ENCODE measurements around the gene TLR1.
A peak's percentile ranks its signal among the peaks of the same experiment; 100 is the strongest.
"Not testable (repeated sequence)": the region's sequence is repeated elsewhere in the genome, so short reads cannot be mapped to it uniquely, and the experiment has no call there.

The TLR1 gene

DNA sequence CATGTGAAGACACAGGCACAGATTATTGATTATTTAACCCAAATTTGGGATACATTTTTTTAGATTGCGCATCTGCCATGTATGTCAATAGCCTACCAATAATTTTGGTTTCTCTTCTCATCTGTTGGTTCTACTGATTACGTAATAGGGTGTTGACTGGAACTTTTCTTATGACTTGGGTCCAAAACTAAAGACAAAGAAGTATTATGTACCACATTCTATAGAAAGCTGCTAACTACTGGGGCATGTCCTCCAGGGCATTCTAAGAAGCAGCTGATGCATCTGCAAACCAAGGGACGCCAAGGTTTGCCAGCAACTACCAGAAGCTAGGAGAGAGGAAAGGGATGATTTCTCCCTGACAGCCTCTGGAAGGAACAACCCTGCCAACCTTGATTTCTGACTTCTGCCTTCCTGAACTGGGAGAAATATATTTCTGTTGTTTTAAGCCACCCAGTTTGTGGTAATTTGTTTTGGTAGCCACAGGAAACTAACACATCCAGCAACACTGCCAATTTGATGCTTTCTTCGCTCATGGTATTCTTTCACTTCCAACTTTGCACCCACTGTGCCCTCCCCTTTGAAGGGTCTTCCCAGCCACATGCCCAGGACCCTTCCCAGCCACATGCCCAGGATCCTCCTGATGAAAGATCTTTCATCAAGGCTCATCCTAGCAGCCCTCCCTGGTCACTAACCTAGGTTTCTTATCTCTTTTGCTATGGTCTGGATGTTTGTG, 15.9 kb upstream of the TLR1 start:
- H3K27ac Mint-ChIP-seq: no peak overlapping the region
- H3K9me3 Mint-ChIP-seq: peaks cover 28% of the 10 kb centered on the region

DNA sequence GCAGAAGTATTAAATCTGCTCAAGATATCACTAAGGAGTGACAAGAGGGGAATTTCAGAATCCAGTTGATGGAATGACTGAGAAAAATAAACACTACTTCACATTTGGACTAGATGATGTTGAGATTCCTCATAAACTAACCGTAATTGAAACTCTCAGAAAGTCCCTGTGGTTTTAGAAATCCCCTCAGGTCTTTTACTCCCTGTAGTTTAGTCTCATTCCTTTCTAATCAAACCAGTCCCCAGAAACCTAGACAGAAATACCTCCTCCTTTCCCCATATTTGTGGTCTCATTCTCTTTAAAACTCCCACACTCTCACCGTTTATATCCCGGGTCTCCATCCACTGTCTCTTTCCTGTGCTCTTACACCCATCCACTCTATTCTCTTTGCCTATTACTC, 15.0 kb upstream of the TLR1 start:
- peaks cover 46% of the 10 kb centered on the region for H3K4me1 Mint-ChIP-seq (ENCODE audit: low read depth)
- peak overlapping the region; percentile 5 for H3K27ac Mint-ChIP-seq
- peaks cover 22% of the 10 kb centered on the region for H3K36me3 Mint-ChIP-seq (ENCODE audit: low read depth)

More for the DNA sequence above, 15.9 kb upstream of the TLR1 start:
- H3K4me3 Mint-ChIP-seq: no peak overlapping the region
- H3K27me3 Mint-ChIP-seq: no peaks in the 10 kb centered on the region
- H3K36me3 Mint-ChIP-seq (ENCODE audit: low read depth): peaks cover 31% of the 10 kb centered on the region
- intact Hi-C loops (cut with micrococcal nuclease): no loop called here
- H3K4me1 Mint-ChIP-seq (ENCODE audit: low read depth): peaks cover 36% of the 10 kb centered on the region

DNA sequence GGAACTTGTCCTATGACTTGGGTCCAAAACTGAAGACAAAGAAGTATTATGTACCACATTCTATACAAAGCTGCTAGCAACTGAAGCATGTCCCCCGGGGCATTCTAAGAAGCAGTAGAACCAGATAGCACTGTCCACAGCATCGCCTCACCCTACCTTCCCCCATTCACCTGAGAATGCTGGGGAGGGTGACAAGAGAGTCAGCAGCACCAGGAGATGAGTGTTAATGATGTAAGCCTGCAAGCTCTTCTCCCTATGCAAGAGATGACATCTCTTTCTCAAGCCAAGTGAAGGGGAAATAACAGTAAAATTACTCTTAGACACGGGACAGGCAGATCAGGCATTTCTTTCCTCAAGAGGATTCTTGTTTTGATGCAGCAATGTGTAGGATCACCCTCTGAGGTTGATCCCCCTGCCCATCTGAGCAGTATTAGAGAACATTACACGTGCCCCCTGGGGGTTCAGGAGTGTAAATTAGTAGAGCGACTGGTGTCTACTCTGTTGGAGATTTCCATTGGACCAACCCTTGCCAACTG, 13.9 kb upstream of the TLR1 start:
- intact Hi-C loops (cut with micrococcal nuclease): loop anchor here (5.0 kb wide), 1 partner anchor 39 kb away; the partner anchor contains the start of gene TLR6
- H3K9me3 Mint-ChIP-seq: peaks cover 12% of the 10 kb centered on the region
- peaks cover 11% of the 10 kb centered on the region for H3K36me3 Mint-ChIP-seq (ENCODE audit: low read depth)

More for the DNA sequence above, 15.0 kb upstream of the TLR1 start:
- H3K4me3 Mint-ChIP-seq: no peak overlapping the region
- H3K27me3 Mint-ChIP-seq: no peaks in the 10 kb centered on the region
- peaks cover 23% of the 10 kb centered on the region for H3K9me3 Mint-ChIP-seq
- intact Hi-C loops (cut with micrococcal nuclease): loop anchor here (5.0 kb wide), 1 partner anchor 38 kb away; the partner anchor contains the start of gene TLR6

DNA sequence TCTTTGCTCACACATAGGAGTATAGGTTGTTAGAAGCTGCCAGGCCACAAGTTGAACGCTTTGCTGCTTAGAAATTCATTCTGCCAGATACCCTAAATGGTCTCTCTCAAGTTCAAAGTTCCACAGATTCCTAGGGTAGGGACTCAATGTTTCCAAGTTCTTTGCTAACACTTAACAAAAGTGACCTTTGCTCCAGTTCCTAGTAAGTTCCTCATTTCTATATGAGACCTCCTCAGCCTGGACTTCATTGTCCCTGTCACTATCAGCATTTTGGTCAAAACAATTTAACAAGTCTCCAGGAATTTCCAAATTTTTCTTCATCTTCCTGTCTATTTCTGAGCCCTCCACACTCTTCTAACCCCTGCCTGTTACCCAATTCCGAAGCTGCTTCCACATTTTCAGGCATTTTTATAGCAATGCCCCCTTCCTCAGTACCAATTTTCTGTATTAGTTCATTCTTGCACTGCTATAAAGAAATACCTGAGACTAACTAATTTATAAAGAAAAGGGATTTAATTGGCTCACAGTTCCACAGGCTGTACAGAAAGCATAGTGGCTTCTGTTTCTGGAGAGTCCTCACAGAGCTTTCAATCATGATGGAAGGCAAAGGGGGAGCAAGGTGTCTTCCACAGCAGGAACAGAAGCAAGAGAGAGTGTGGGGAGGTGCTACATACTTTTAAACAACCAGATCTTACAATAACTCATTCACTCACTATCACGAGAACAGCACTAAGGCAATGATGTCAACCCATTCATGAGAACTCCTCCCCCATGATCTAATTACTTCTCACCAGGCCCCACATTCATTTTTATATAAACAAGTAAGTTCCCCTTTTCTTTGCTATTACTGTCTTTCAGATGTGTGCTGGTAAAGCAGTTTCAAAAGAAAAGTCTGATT, 11.5 kb upstream of the TLR1 start:
- Mint-ChIP-seq H3K4me1 (ENCODE audit: low read depth) (peaks cover 68% of the 10 kb centered on the region), H3K4me3 (peak overlapping the region; percentile 27), H3K36me3 (ENCODE audit: low read depth) (no peaks in the 10 kb centered on the region), H3K9me3 (no peaks in the 10 kb centered on the region), H3K27me3 (no peaks in the 10 kb centered on the region), H3K27ac (peak overlapping the region; percentile 79)
- intact Hi-C loops (cut with micrococcal nuclease): loop anchor here (1.0 to 5.0 kb wide), 2 partner anchors 11 to 41 kb away; partner anchors contain the start of gene TLR6

More for the DNA sequence above, 13.9 kb upstream of the TLR1 start:
- Mint-ChIP-seq H3K27me3 (no peaks in the 10 kb centered on the region), H3K4me1 (ENCODE audit: low read depth) (peaks cover 54% of the 10 kb centered on the region), H3K4me3 (no peak overlapping the region), H3K27ac (no peak overlapping the region)

DNA sequence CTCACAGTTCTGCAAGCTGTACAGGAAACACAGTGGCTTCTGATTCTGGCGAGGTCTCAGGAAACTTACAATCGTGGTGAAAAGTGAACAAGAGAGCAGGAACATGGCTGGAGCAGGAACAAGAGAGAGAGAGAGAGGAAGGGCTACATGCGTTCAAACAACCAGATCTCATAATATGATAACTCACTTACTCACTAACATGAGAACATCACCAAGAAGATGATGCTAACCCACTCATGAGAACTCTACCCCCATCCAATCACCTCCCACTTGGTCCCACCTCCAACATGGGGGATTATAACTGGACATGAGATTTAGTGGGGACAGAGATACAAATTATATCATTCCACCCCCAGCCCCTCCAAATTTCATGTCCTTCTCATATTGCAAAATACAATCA, 9.8 kb upstream of the TLR1 start:
- H3K27ac Mint-ChIP-seq: no peak overlapping the region
- H3K27me3 Mint-ChIP-seq: no peaks in the 10 kb centered on the region
- H3K4me1 Mint-ChIP-seq (ENCODE audit: low read depth): peaks cover 69% of the 10 kb centered on the region
- intact Hi-C loops (cut with micrococcal nuclease): no loop called here
- no peak overlapping the region for H3K4me3 Mint-ChIP-seq
- H3K36me3 Mint-ChIP-seq (ENCODE audit: low read depth): no peaks in the 10 kb centered on the region
- H3K9me3 Mint-ChIP-seq: no peaks in the 10 kb centered on the region

DNA sequence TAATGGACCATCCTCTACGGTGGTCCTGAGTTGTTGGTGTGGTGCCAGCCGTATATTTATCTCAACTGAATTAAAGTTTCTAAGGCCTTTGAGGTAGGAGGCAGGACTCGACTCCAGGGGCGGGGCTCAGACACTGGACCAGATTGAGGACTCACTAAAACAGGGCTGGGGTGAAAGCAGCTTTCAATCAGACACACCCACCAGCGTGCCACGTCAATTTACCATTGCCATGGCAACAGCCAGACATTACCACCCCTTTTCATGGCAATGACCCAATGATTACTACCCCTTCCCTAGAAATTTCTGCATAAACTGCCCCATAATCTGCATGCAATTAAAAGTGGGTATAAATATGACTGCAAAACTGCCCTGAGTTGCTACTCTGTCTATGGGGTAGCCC, 6.7 kb upstream of the TLR1 start:
- no peaks in the 10 kb centered on the region for H3K27me3 Mint-ChIP-seq
- H3K27ac Mint-ChIP-seq: no peak overlapping the region
- H3K36me3 Mint-ChIP-seq (ENCODE audit: low read depth): no peaks in the 10 kb centered on the region
- H3K4me3 Mint-ChIP-seq: no peak overlapping the region
- no peaks in the 10 kb centered on the region for H3K9me3 Mint-ChIP-seq
- H3K4me1 Mint-ChIP-seq (ENCODE audit: low read depth): peaks cover 65% of the 10 kb centered on the region
- intact Hi-C loops (cut with micrococcal nuclease): no loop called here

DNA sequence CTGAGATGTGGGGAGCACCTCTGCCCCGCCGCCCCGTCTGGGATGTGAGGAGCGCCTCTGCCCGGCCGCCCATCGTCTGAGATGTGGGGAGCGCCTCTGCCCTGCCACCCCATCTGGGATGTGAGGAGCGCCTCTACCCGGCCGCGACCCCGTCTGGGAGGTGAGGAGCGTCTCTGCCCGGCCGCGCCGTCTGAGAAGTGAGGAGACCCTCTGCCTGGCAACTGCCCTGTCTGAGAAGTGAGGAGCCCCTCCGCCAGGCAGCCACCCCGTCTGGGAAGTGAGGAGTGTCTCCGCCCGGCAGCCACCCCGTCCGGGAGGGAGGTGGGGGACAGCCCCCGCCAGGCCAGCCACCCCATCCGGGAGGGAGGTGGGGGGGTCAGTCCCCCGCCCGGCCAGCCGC, 2.9 kb upstream of the TLR1 start:
- H3K9me3 Mint-ChIP-seq; H3K27me3 Mint-ChIP-seq; intact Hi-C loops (cut with micrococcal nuclease); H3K27ac Mint-ChIP-seq; H3K4me3 Mint-ChIP-seq: not testable (repeated sequence)
- H3K4me1 Mint-ChIP-seq (ENCODE audit: low read depth): peaks cover 54% of the 10 kb centered on the region
- peaks cover 17% of the 10 kb centered on the region for H3K36me3 Mint-ChIP-seq (ENCODE audit: low read depth)

DNA sequence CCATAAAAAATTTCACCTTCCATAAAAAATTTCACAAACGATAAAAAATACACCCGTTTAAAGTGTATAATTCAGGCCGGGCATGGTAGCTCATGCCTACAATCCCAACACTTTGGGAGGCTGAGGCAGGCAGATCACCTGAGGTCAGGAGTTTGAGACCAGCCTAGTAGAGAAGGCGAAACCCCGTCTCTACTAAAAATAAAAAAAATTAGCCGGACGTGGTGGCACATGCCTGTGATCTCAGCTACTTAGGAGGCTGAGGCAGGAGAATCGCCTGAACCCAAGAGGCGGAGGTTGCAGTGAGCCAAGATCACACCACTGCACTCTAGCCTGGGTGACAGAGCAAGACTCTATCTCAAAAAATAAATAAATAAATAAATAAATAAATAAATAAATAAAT, 1.7 kb upstream of the TLR1 start:
- H3K27ac Mint-ChIP-seq: peak overlapping the region; percentile 96
- peaks cover 63% of the 10 kb centered on the region for H3K4me1 Mint-ChIP-seq (ENCODE audit: low read depth)
- intact Hi-C loops (cut with micrococcal nuclease): not testable (repeated sequence)

DNA sequence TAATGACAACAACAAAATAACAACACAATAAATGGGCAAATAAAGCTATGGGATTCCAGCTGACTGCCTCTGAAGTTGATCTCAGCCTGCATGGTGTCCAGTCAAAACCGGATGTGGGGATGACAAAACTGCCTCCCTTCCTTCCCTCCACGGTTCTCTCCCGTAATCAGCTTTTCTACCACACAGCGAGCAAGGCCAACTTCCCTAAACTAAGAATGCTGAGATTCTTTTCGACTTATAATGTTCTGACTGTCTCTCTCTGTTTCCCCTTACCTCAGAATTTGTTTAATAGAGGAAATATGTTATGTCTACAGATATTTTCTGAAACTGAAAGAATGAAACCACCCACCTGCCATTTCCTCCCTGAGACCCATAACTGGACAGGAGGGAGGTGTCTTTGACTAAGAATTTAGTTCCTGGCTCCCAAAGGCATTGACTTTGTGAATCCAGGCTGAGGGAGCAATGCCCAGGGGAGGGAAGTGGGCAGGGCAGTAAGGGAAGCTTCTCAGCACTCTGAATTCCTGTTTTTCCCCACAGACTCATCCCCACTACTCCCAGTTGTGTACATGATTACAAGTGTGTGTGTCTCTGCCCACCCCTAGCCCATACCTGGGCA, 1.0 kb upstream of the TLR1 start:
- Mint-ChIP-seq H3K9me3 (peaks cover 2% of the 10 kb centered on the region), H3K27me3 (no peaks in the 10 kb centered on the region)

More for the DNA sequence above, 1.7 kb upstream of the TLR1 start:
- H3K36me3 Mint-ChIP-seq (ENCODE audit: low read depth): peaks cover 29% of the 10 kb centered on the region
- not testable (repeated sequence) for H3K27me3 Mint-ChIP-seq, H3K4me3 Mint-ChIP-seq, H3K9me3 Mint-ChIP-seq

DNA sequence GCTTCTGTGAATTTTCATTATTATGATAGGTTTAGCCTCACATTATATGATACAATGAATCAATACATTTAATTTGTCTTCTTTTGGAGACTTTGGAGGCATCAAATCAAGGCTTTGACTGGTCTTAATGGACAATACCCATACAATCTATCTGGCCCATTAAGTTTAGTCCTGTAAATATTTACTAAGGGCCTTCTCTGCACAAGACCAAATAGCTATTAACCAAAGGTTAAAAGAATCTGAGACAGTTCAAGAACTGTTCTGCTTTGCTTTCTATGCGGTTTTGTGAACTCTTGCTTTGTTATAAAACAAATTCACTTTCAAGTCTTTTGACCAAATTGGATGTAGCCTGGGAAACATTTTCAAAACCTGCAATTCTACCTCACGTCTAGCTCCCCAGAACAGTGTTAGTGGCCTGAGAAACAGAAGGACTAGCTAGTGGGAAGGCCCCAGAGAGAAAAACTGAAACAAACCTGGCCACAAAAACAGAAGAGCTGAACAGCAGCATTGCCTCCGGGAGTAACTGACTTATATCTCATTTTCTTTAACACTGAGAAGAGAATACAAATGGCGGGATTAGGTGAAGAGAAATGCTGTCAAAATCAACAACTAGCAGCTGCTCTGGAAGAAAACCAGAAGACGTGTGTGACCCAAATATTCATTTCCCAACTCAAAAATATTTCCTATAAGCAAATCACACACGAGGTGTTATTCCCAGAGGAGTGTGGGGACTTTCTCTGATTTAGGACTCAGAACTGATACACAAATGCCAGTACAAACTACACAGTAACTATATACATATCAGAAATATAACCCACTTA, 548 bp downstream of the TLR1 start:
- H3K4me3 Mint-ChIP-seq: peak overlapping the region; percentile 88
- peaks cover 18% of the 10 kb centered on the region for H3K9me3 Mint-ChIP-seq
- peaks cover 51% of the 10 kb centered on the region for H3K36me3 Mint-ChIP-seq (ENCODE audit: low read depth)
- peaks cover 62% of the 10 kb centered on the region for H3K4me1 Mint-ChIP-seq (ENCODE audit: low read depth)
- intact Hi-C loops (cut with micrococcal nuclease): loop anchor here (1.0 to 2.0 kb wide), 2 partner anchors 13 to 43 kb away; no protein-coding TSS in a partner anchor
- peak overlapping the region; percentile 96 for H3K27ac Mint-ChIP-seq
- H3K27me3 Mint-ChIP-seq: no peaks in the 10 kb centered on the region

More for the DNA sequence above, 1.0 kb upstream of the TLR1 start:
- peak overlapping the region; percentile 88 for H3K4me3 Mint-ChIP-seq
- peak overlapping the region; percentile 96 for H3K27ac Mint-ChIP-seq
- peaks cover 65% of the 10 kb centered on the region for H3K4me1 Mint-ChIP-seq (ENCODE audit: low read depth)
- peaks cover 35% of the 10 kb centered on the region for H3K36me3 Mint-ChIP-seq (ENCODE audit: low read depth)
- intact Hi-C loops (cut with micrococcal nuclease): loop anchor here (1.0 to 2.0 kb wide), 3 partner anchors 11 to 51 kb away; partner anchors contain the start of gene TLR6

DNA sequence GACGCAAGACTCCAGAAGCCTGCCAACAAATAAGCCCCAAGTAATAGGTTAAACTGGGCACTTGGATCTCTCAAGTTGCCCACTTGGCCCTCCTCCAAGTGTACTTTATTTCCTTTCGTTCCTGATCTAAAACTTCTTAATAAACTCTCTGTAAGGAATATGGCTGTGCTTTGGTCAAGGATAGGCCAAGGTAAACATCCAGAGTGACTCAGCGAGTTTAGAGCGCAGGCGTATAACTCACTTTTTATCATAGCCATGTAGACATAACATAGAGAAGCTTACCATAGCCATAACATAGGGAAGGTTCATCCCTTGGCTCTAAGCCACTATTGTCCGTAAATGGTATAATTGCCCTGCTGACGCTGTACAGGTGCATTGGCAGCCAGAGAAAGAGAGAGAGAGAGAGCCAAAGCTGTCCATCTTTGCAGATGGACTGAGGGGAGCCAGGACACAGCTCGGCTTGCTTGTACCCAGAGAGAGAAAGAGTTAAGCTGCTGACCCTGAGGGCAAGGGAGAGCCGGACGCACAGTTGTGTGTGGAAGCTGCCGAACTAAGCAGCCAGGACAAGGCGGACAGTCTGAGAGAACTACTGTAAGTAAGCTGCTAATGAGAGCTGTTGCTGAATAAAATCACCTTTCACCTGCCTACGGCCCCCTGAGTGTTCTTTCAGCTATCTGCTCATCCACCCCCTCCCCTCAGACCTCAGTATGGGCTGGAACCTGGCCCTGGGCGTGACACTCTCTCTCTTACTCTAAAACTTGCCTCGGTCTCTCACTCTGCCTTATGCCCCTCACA, 1.8 kb downstream of the TLR1 start:
- peak overlapping the region; percentile 71 for H3K4me3 Mint-ChIP-seq
- intact Hi-C loops (cut with micrococcal nuclease): no loop called here
- no peaks in the 10 kb centered on the region for H3K27me3 Mint-ChIP-seq
- H3K4me1 Mint-ChIP-seq (ENCODE audit: low read depth): peaks cover 62% of the 10 kb centered on the region
- peaks cover 64% of the 10 kb centered on the region for H3K36me3 Mint-ChIP-seq (ENCODE audit: low read depth)
- H3K9me3 Mint-ChIP-seq: peaks cover 22% of the 10 kb centered on the region
- peak overlapping the region; percentile 96 for H3K27ac Mint-ChIP-seq

DNA sequence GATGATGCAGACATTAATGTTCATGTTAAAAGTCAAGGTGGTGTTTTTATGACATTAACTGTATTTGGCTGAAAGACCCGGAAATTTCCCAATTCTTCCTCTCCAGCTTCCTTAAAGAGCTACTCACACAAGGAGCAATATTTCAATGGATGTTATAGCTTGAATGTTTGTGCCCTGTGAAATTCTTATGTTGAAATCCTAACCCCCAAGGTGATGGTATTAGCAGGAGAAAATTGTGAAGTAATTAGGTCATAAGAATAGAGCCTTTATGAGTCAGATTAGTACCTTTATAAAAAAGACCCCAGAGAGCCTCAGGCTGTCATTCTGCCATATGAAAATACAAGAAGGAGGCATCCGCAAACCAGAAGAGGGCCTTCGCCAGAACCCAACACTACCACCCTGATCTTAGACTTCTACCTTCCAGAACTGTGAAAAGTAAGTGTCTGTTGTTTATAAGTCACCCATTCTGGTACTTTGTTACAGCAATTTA, 3.6 kb downstream of the TLR1 start:
- H3K36me3 Mint-ChIP-seq (ENCODE audit: low read depth): peaks cover 81% of the 10 kb centered on the region
- intact Hi-C loops (cut with micrococcal nuclease): no loop called here
- H3K4me1 Mint-ChIP-seq (ENCODE audit: low read depth): peaks cover 51% of the 10 kb centered on the region
- no peaks in the 10 kb centered on the region for H3K27me3 Mint-ChIP-seq
- peaks cover 34% of the 10 kb centered on the region for H3K9me3 Mint-ChIP-seq
- H3K27ac Mint-ChIP-seq: no peak overlapping the region
- H3K4me3 Mint-ChIP-seq: no peak overlapping the region
